GM21528 (cell line): Measurements from ENCODE around the gene TLE1.
A peak's percentile ranks its signal among the peaks of the same experiment; 100 is the strongest.
"Not testable (repeated sequence)": the region's sequence is repeated elsewhere in the genome, so short reads cannot be mapped to it uniquely, and the experiment has no call there.

ENCODE experiments used
- ATAC-seq: cut with Tn5 transposase; IDR thresholded peaks from one replicate; pipeline ENCODE4 v1.9.1; 2021; ENCODE audit warnings: mild to moderate bottlenecking, moderate library complexity; ENCODE audit not compliant: unreplicated experiment, low FRiP score

Gene TLE1

DNA sequence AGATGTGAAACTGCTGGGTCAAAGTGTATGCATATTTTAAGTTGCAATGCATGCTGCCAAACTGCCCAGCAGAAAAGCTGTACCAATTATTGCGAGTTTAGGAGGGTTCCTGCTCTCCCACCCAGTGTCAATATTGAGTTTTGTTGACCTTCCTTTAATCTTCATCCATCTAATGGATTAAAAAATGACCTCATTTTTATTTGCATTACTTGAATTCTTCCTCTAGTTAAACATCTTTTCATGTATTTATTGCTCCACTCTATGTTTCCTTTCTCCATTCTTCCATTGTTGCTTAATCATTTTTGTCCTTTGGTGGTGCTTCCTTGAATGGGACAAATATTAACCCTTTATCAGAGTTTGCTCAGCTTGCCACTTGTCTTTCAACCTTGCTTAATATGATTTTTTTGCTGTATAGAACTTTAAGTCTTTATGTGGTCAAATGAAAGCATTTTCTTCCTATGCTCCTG is 32.4 kb downstream of the TLE1 start:
- ATAC-seq = no peak

DNA sequence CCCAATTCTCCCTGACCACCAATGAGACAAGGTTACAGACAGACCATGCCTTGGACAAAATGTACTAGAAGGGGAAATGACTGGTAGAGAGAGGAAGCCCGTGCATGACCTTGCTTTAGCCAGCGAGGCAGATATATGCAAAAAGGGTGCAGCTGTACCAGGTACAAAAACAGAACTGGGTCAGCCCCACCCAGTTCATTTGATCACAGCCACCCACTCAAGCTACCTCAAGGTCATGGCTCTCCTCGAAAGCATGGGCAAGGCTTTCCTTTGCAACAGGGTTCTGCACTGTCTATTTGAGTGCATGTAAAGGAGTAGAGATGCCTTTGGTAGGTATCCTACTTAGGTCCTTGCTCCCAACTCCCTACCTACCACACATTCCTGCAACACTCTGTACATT is 33.3 kb downstream of the TLE1 start:
- peak; percentile 83 for ATAC-seq

DNA sequence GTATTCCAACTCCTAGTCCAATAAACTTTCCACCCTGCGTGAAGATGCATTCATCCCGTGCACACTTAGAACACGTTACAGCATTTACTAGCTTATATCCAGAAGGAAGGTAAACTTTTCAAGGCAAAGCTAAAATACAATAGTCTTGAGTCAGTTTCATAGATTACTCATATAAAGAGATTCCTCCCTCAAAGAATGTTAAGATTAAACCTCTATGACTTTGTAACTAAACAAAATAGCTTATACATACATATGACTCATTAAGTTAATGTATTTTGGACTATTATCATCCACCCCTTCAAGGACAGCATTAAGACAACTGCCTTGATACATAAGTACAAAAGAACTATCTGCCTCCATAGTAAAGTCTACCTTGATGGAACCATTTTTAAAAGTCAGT is 36.1 kb downstream of the TLE1 start:
- ATAC-seq = no peak

DNA sequence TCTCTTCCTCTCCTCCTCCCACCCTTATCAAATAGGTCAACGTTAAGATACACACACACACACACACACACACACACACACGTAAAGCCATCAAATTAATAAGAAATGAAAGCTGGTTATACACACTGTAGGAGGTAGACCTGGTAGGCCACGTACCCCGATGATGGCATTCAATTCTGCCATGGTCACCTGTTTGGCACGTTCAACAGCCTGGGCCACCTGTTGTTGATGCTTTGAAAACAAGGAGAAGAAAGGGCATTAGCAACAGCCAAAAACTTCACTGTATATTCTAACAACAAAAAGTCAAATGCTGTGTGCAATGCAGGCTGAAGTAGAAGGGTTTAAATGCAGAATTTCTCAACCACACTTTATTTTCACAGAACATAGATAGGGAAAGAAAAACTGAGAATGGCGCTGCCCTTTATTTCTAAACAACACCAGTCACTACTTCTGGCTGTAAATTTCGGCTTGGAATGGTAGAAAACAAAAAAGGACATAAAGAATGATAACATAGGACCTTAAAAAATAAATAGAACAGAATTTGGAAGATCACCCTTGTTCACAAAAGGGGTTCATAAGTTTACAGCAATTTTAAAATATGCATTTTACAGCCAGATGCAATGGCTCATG is 37.2 kb downstream of the TLE1 start:
- ATAC-seq = no peak

DNA sequence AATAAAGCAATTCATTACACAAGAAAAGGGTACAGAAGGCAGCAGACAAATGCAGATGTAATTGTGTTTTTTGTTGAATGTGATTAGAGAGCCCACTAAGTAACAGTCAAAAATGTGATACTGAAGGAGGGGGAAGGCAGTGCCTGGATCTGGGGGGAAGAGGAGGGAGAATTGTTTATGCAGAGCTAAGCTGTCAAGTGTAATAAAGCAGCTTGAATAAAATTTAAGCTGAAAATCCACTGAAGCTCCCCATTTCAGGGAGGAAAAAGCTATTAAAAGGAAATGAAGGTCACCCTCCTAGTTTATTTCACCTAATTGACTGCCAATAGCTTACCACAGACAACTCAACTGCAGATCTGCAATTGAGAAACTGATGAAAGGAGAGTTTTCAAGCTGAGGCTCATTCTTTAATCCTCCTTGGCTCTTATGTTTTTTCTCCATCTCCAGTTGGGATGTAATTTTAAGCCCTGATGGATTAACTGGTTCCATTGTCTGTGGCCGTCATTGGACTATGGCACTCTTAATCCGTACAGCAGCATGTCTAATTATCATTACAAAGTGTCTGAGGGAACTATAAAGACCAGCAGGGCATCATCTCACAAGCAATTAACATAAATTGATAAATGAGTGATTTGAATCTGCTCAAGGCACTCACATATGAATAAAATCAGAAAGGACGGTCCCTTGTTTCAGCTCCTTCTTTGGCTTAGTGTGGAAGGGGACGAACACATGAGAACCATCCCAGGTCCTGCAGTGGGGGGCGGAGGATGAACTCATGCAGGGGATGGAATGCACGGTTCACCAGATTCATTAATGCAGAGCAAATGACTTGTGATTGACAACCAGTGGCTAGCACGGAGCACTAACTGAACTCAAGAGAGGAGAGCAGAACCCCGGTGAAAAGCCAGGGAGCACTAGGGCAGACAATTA is 38.5 kb downstream of the TLE1 start:
- no peak for ATAC-seq

DNA sequence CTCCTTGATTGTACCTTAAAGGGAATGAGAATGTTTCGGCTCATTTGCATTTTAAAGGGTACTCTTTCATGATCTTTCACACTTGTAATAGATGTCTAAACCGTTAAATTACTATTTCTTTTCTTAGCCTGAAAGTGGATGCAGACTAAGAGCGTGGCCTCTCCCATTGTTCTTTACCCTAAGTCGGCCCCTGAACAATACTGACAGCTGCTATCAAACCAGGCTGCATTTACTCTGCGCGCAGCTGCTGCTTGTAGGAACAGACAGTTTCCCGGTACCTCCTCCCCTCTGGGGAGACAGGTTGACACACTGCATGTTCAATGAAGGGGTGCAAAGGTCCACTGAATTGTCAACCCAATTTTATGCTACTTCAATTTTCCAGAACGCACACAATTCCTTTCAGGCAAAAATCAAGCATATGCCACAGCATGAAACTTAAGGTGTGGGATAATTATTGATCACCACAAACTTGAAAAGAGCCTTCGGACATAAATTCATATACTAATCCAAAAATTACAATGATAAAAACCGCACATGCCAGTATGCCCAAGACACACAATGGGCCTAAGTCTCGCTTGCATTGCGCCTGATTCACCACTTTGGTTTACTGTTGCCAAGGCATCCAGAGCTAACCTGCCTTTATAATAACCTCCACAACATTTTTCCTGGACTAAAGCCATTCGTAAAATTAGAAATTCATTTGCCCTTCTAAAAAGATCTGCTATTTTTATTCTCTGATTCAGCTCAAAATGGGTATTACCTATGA is 39.7 kb downstream of the TLE1 start:
- ATAC-seq = no peak

DNA sequence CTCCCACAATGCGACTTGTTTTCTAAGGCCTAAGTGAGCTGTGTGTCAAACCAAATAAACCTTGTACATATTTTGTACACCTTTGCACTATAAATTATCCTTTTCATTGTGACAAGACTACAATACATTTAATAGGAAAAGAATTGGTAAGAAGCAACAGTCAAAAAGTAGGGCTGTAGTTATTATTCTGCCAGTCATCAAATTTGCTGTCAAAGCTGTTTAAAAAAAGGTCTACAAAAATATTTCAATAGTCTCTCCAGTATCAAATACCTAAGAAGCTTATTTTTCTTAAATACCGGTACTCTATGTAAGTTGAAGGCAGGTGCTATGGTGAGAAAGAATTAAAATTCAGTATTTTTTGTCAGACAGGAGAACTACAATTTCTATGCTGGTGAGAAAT is 40.5 kb downstream of the TLE1 start:
- ATAC-seq = no peak

DNA sequence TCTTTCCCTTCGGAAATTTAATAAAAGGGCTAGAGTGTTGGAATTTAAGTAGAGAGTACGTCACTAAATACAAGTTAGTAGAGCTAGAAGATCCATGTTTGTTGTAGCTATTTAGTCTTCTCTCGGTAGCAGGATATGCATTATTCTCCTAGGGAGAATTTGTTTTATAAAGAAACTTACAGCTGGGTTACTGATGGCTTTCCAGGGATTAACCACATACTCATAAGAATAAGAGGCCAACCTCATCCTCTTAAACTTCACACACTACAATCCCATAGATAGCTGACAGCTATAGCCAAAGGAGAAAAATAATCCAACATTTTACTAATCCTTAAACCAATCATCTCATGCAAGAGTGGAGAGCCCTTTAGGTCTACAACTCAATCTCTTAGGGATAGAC is 43.0 kb downstream of the TLE1 start:
- no peak for ATAC-seq

DNA sequence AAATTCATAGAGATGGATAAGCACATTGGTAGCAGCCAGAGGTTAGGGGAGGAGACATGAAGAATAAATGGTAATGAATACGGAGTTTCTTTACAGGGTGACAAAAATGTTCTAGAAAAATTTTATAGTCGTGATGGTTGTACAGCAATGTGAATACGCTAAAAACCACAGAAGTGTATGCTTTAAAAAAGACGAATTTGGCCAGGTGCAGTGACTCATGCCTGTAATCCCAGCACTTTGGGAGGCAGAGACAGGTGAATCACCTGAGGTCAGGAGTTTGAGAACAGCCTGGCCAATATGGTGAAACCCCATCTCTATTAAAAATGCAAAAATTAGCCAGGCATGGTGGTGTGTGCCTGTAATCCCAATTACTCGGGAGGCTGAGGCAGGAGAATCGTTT is 44.8 kb downstream of the TLE1 start:
- ATAC-seq = not testable (repeated sequence)

DNA sequence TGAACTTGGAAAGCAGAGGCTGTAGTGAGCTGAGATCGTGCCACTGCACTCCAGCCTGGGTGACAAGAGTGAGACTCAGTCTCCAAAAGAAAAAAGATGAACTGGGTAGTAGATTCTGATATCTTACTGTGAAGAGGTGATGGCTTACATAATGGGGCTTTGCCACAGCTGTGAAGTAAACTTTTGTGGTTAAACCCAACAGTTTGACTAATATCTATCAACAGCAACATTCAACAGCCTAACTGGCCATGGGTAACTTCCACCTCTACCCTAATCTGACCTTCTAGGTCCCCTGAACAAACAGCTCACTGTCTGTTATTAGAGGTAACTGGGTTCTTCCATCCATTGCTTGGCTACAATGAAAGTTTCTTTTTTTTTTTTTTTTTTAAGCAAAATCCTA is 52.1 kb downstream of the TLE1 start:
- ATAC-seq = no peak

DNA sequence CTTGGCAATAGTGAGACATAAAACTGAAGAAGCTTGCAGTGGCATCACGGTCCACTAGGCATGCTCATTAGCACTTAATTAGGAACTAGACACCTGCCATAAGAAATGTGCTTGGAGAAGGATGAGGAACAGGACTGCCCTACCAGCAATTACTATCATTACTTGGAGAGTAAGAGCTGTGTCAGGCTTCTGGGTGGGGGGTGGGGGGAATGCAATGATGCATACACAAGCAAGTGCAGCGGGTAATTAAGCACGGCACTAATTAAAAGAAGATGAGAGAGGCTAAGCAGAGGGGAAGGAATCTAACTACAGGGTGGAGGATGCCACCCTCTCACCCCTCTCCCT is 53.1 kb downstream of the TLE1 start:
- no peak for ATAC-seq

DNA sequence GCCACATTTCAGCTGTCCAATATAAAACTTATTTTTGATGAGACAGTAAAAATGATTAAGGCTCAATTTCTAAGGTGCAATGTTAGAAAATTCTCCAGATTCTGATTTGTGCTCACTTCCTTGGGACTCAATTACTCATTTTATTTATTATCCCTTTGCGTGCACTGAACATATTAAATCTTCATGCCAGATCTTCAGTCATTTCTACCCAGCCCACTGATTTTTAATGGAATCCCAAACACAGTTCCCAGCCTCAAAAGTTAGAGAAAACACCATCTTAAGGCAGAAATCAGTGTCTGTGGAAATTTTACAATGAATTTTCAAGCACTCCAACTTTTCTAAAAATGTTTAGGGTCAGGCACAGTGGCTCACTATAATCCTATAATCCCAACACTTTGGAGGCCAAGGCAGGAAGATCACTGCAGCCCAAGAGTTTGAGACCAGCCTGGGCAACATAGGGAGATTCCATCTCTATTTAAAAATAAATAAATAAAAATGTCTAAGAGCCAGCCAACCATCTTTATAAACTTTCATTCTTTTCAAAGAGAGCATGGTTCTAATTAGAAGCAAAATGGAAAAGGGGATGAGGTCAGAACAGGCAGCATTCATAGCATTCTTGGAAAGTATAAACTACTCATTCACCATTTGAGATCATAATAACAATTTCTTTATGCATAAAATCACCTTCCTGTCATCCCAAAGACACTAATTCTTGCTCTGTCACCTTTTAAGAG is 53.7 kb downstream of the TLE1 start:
- no peak for ATAC-seq

DNA sequence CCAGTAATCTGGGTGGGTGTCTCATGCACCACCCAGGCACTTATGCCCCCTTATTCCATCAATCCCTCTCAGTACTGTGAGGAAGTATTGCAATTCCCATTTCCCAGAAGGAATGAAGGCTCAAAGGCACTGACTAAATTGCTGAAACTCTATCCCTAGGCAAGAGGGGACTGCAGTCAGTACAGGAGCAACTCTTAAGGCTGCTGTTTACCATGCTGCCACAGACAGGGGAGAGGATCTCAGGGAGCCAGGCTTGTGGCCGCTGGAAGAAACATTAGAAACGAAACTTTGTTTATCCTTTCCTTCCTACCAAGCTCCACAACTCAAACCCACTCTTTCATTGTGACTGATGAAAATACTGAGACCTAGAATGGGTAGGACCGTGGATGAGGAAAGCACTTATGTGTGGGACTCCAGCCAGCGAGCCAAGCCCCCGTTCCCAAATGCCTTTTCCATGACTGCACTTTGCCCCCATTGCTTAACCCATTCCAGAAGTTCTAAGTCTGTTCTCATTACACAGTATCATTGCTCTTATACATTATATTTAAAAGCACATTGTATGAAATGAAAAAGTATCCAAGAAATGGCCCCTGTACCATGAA is 54.3 kb downstream of the TLE1 start:
- no peak for ATAC-seq

DNA sequence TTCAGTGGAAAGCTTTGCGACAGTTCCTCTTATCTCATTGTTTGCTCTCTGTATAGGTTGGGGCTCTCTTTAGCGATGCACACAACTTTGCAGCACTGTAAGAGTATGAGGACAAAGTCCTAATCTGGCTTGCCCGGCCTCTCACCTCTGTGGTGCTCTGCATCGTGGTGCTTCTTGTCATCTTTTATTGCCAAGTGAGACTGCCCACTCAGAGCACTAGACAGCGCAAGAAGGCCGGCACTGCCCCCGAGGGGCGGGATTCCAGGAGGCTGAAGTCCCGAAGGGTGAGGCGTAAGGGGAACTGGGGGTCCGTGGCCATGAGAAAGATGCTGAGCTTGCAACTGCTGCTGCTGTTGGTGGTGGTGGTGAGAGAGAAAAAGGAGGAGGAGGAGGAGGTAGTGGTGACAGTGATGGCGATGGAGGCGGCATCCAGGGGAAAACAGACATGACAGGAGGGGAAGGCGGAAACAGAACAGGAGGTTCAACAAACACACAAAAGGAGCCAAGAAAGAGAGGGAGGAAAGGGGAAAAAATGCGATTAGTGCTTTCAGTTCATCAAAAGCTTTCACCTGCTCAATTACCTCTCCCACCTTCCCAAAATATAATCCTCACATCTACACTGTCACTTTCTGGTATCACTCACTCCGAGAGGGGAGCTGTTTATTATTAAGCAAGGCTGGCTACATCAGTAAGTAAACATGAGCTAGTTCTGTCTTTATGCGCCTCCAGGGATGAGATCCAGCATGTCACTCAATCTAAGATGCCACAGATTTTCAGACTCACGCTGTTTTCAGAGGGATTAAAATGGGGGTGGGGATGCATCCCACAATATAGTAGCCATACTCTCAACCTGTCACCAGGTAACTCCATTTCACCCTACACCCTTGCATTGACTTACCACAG is 55.1 kb downstream of the TLE1 start:
- no peak for ATAC-seq

DNA sequence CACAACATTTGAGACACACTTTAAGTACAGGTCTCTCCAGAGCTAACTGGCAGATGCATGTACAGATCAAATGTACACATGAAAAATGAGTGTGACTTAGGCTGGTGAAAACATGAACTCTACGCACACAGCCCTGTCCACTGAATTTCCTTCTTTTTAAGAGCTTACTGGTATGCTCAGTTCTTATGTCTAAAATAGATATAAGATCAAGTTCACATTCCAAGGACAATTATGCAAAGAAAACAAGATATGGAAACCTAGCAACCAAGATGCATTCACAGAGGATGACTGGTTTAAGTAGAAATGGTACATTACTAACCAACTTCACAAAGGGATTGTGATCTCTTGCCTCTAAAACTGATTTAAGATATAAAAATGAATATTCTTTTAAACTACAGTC is 56.7 kb downstream of the TLE1 start:
- no peak for ATAC-seq

DNA sequence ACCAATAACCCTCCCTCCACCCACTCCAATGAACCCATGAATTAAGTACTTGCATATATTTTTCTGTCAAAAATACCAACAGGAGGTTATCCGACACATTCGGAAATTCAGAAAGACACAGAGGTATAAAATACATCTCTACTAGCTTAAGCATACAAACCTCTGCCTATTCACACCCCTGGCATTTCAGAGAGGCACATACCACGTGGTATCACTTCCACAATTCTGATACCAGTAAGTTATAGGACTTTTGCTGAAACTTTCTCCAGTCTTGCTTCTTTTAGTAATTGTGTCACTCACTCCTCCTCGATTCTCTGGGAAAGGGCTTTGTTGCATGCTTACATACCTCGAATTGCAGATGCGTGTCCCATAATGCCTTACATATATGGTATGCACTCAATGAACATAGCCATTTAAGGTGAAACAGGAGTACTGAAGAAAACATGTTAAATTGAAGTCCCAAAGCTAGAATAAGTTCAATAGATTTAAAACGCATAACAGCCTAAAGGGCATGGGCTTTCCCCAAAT is 58.1 kb downstream of the TLE1 start:
- no peak for ATAC-seq

DNA sequence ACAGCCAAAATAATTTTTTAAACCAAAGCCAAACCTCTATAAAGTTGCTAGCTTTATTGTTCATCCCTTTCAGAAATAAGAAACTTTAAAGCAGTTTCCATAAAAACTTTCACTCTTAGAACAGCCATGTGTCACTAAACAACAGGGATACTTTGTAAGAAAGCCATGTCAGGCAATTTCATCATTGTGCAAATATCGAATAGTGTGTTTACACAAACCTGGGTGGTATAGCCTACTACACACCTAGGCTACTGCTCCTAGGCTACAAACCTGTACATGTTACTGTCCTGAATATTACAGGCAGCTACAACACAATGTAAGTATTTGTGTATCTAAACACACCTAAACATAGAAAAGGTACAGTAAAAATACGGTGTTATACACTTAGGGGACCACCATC is 59.9 kb downstream of the TLE1 start:
- ATAC-seq = no peak

DNA sequence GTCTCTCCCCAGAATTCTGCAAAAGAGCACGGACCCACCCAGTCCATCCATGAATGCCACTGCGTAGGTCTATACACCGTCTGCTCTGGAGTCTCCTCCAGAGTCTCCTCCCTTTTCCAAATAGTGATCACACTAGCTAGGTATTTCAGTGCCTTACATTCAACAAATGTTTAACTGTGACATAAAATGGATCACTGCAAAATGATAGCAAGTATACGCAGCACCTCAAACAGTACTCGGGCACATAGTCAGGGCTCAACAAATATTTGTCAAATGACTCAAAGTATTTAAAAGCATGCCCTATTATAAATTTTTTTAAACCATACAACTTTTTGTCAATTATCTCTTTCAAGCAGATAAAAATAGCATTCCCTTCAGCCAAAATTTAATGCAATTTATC is 60.5 kb downstream of the TLE1 start:
- no peak for ATAC-seq

DNA sequence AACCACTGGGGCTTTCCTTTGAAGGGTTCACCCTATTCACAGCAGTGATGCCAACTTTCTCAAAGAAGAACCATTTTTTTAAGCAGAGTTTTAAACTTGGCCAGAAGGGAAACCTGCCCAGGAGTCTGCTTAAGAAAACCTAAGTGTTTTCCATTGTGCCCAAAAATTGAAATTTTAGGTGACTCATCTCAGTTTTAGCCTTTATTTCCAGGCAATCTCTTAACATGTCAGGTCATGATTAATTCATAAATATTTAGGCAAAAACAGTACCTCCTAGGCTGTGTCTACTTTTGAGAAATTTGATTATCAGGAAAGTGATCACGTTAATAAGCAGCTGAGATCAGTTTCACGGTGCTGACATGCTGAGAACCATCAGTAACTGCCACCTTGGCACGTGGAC is 61.9 kb downstream of the TLE1 start:
- ATAC-seq = no peak
